ENCODE results near the gene CCDC197.

Gene CCDC197

DNA sequence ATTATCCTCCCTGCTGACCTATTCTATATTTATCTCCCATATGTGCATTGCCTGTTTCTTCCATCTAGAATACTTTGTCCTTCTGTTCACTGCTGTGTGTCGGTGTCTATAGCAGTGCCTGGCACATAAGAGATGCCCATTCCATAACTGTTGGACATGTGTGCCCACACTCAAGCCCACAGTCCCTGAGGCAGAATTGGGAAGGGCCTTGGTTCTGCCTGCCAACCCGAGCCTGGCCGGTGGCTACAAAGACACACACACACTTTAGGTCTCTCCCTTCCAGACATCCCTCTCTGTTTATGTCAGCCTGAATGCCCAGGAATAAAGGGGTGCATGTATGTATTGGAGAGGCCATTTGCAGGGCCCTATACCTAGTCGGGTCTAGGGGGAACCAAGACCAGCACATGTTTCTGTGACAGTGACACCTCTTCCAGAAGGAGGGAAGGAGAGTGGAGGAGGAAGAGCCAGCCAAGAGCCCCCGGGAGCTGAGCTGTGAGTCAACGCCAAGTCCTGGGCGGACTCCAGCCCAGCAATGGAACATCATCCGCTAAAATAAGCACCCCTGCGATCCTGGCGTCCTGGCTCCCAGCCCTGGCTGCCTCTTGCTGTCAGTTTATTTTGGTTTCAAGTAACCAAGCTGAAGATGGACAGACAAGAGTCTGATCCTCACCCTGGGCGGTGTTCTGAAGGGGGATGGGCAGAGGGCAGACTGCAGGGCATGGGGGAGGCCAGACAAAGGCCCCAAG is 16.5 kb upstream of the CCDC197 start:
- DNase-seq: no peak

DNA sequence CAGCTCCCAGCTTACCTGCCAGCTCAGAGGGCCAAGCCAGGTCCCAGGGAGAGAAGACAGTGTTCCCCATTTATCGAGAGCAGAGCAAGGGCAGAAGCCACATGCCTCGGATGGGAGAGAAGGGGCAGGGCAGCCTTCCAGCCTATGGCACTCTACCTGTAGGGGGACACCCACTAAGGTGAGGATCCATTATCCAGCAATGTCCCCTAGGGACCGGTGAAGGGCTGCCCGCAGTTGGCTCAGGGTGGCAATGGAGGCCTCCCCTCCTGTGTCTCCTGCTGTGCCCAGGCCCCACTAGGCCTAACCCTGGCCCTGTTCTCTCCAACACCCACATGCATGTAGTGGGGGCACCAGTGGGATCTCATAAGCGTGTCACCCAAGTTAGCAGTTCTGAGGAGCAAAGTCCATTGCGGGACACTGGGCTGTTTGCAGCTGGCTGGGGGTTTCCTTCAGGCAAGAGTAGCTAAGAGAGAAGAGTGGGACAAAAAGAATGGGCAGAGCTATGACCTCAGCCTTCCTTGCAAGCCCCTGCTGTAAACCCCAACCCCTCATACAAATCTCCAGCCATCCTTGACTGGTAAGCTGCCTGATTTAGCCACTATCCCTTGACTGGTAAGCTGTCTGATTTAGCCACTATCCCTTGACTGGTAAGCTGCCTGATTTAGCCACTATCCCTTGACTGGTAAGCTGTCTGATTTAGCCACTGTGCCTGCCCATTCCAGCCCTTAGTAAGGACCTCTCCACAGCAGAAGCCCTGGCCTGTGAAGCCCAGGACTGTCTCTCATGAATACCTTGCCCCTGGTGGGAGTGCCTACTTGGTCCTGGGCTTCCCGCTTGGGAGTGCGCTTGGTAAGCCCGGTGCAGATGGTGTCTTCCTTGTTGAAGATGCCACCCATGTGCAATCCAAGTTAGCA is 15.5 kb upstream of the CCDC197 start:
- no peak for DNase-seq

DNA sequence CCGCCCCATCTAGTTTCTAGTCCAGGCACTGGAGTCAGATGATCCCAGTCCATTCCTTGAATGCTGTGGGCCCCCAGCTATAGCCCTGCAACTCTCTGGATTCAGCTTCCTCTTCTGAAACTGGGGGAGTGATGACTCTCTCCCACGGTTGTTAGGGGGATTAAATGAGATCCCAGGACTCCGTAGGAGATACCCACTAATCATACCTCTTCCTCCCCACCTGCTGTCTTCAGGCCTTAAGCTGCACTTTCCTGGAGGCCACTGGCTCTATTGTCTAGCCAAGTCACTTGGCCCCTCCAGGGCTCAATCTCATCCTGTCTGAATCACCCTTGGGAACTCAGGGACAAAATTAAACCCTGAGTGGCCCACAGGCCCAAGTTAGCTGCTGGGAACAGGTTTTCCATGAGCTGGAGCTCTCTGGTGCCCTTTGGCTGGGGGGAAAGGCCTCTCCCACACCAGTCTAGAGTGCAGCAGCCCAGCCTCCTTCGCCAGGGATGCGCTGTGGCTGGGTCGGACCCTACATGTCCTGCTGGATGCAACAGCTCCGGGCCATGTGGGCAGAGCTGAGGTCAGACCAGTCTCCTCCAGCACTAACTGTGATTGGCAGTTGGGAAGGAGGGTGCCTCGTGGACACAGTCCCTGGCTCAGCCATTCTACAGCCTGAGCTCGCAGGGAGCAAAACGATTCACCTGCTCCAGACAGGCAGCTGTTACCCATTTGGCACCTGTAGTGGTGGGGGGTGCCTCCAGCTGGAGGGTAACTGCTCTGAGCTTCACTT is 14.7 kb upstream of the CCDC197 start:
- DNase-seq: no peak

DNA sequence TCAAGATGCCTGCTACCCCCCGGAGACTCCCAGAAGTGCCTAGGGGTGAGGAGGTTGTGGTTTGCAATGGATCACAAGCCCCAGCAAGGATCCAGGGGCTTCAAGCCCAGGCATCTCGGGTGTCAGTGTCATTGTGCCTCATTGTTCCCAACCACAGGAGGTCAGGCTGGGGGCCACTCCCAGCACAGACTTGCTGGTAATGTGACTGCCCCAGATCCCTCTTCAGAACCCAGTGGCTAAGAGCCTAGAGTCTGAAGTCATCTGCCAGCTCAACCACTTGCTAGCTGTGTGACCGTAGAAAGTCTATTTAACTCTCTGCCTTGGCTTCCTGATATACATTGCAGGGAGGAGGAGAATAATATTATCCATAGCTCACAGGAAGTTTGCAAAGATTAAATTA is 13.0 kb upstream of the CCDC197 start:
- DNase-seq: no peak

DNA sequence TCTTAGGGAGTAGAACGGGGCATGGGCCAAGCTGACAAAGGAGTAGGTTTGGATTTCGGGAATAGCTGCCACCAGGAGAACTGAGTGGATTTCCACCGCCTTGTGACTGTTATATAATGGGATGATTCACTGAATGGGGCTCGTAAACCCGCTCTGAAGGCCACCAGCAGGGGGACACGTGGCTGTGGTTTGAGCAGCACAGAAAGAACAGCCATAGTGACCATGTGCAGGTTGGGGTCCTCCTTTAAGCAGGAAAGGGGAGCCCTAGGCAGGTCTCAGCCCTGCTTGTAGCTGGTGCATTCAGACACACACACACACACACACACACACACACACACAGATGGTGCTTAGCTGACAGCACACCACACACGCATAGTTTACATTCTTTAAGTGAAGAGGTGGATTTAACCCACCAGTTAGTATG is 12.1 kb upstream of the CCDC197 start:
- no peak for DNase-seq

DNA sequence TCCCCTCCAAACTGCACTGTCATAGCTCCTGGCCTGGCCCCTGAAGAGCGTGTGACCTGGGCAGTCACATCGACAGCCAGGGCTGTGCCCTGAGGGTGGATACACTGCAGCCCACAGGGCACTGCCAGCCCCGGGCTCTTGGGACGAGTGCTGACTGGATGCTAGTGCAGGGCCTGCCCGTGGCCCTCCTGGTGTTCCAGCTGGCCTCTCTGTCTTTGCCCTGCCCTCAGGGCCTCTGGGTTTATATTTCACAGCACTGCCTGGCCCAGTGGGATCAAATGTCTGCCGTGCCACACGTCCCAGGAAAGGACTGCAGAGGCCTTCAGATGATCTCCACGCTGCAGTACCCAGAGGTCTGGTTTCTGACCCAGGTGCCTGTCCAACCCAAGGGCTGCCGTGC is 10.1 kb upstream of the CCDC197 start:
- no peak for DNase-seq

DNA sequence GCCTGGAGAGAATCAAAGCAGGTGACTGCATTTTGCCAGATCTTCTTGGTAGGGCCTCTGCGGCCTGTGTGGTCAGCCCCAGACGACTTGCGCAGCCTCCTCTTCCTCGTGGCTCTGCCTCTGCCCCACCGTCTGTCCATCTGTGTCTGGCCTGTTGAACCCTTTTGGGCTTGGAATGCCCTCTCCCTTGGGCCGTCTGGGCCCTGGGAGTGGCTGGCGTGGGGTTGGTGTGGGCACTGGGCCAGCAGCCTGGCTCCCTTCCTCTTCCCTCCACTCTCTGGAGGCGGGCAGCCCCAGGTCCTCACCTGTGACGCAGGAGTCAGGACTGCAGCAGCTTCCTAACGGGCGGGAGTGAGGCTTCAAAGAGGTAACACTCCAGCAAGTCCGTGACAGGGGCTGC is 9.7 kb upstream of the CCDC197 start:
- no peak for DNase-seq

DNA sequence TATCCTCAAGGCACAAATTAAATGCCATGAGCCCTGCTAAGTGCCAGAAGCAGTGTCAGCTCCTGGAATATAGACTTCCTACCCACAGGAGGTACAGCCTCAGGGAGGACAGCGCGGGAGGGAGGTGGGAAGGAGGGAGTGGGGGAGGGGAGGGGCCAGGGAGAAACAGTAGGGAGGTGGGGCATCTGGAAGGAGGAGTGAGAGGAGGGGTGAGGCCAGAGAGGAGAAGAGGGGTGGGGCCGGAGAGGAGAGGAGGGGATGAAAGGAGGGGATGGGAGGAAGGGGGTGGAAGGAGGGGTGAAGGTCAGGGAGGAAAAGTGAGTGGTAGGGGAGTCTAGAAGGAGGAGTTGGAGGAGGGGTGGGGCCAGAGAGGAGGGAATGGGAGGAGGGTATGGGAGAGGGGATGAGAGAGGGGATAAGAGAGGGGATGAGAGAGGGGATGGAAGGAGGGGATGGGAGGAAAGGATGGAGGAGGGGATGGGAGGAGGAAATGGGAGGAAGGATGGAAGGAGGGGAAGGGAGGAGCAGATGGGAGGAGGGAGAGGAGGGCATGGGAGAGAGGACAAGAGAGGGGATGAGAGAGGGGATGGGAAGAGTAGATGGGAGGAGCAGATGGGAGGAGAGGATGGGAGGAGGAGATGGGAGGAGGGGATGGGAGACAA is 9.2 kb upstream of the CCDC197 start:
- no peak for DNase-seq

DNA sequence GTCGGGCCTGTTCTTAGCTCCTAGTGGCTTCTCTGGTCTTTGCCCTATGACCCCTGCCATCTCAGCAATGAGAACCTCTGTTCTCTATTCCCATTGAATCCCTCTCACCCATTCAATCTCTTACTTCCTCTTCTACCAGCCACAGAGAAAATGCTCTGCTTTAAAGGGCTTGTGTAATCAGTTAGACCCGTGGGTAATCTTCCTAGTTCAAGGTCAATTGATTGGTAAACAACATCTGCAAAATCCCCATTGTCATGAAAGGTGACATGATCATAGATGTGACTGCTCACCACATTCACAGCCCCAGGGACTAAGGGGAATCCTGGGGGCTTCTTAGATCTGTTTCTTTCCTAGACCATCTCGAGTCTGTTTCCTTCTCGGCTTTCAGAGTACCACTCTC is 7.2 kb upstream of the CCDC197 start:
- DNase-seq: no peak

DNA sequence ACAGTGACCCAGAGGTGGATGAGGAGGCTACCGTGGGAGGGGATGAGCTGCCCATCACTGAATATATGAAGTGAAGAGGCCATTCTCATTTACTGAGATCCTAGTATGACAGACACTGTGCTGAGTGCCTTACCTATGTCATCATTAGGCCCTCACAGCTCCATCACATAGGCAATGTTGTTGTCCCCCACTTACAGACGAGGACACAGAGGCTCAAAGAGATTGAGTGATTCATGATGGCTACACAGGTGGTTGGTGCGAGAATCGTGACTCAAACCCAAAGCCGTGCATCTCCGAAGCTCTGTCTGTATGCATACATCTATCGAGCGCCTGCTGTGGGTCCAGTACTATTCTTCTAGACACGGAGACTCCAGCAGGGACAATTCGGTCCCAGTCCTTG is 5.9 kb upstream of the CCDC197 start:
- no peak for DNase-seq

DNA sequence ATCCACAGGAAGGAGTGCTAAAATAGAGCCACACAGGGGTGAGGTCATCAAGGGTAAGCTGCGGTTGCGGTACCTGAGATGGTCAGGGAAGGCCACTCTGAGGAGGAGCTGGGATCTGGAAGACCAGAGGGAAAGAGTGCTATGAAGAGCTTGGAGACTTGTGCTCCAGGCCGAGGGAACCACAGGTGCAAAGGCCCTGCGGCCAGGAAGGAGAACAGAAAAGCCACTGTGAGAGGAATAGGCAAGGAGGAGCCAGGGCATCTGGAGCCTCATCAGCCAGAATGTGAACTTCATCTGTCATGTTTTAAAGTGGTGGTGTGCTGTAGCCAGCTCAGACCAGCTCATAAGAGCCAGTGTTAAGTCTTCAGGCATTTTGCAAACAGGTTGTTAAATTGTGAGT is 5.5 kb upstream of the CCDC197 start:
- DNase-seq: no peak

DNA sequence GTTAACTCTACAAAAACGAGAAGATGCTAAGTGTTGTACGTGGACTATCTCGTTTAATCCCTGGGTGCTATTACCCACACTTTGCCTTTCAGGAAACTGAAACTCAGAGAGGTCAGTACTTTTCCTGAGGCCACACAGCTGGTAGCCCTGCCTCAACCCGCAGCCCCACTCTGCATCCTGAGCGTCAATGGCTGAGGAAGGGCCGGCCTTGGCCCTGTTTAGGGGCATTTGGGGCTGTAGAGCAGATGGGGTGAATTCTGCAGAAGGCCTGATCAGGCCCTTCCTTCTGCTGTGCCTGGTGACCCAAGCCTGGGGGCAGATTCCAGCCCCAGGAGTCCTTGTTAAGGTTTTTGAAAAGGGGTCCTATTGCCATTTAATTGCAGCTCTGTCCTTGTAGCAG is 3.7 kb upstream of the CCDC197 start:
- DNase-seq: no peak

DNA sequence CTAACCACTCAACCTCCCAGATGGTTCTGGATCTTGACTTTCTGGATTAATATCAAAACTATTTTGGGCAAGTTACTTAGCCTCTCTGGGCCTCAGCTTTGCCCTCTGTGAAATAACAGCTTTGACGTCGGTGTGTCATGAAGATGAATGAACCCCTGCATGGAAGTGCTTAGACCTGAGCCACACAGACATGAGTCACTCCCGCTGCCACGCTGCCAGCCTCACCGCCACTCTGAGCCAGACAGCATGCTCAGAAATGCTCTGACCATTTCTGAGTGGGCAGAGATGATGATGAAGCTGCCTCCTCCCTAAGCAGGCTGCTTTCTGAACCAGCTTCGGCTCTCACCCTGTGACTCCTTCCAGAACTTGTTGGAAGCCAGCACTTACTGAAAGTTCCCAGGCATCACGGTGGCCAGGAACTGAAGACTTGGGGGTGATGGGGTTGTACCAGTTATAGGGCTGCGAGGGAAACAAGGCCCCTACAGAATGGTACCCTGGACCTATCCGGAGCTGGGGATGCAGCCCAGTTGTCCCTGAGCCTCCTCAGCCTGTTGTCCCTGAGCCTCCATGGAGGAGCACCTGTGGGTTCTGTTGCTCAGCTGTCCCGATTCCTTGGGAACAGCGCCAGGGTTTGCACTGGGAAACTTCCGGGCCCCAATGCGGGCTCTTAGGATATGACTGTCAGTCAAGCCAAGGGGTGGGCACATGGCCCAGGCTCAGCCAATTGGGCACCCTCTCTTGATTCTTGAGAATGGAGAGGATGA is 2.0 kb upstream of the CCDC197 start:
- DNase-seq: no peak

DNA sequence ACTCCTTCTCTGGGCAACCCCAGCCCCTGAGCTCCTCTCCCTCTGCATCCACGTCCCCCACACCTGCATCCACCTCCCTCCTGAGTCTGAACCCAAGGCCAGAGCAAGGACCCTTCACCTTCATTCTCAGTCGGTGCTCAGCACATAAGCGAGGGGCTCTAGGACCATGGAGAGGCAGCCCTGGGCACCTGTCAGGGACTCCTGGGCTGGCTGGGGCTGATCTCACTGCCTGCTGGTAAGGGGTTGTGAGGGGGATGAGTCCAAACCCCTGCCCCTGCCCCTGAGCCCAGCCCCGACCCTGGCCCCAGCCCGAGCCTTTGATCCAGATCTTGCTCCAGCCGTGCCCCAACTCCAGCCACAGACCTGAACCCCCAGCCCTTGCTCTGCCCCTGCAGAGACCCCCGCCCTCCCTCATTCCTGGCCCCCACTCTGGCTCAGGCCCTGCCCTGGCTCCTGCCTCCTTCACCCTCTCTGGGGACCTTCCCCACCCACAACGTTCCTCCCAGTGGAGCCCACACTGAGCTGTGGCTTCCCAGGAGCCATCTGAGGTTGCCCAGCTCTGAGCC is 888 bp upstream of the CCDC197 start:
- DNase-seq: no peak

DNA sequence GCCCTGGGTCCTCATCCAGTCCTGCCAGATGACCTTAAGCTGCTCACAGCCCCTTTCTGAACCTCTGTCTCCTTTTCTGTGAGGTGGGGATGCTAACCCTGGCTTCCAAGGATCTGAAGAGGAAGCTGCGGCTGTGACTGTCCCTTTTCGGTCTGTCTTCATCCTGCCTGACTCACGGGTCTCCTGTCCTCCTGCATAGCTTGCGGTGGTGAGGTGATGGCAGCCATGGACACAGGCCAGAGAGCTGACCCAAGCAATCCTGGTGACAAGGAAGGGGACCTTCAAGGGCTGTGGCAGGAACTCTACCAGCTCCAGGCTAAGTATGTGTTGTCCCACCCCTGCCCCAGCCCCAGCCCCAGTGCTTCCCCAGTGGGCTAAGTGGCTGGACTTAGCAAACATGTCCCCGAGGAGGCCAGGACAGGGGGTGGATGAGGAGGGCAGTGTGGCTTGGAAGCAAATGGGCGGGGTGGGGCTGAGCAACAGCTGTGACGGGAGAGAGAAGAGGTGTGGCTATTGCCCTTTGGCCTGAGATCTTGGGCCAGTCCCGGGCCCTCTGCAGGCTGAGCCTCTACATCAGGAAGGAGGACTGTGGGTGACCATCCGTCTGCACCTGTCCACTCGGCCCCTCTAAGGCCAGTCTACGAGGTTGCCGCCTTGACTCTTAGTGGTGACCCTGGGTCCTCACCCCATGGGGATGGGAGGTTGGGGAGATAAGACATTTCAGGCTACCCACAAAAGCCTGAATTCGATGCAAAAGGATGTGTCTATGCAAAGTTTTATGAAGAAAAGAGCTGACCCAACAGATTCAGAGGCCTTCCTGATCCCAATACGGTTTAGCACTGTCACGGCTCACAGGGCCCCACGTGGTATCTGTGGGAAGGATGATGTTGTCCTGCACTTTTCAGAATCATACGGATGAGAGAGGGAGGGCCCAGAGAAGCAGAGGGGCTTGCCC is 1.1 kb downstream of the CCDC197 start:
- no peak for DNase-seq

DNA sequence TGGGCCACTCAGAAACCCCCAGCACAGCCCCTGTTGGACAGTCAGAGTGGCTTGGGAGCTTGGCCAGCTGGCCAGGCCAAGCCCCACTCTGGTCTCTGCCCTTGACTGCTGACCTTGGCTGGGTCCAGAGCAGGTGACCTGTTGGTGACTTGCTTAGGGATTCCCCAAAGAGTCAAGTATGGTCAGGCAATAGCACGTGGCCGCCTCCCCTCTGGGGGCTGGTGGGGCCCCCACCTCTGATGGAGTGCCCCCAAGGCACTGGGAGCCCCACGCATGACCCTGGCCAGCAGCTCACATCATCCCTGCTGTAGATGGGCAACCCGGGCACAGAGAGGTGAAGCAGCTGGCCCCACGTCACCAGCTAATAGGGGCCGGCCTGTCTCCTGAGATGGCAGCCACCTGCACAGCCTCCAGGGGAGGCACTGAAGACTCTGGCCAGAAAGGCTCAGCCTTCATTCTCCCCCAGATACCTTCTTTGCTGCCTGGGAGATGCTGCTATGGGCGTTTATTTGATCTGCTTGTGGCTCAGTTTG is 1.8 kb downstream of the CCDC197 start:
- no peak for DNase-seq

DNA sequence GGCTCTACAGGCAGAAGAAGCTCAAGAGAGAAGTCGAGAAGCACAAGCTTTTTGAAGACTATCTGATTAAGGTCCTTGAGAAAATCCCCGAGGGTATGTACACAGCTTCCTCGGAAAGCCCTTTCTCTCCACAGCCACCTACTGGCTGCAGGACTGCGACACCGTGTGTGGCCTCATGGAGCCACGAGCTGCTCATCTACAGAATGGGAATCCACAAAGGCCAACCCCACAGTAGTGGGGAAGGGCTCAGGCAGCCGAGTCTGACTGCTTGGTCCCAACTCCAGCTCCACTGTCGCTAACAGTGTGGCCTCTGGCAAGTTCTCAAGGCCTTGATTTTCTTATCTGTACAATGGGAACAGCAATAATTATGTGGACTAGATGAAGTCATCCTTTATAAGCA is 2.5 kb downstream of the CCDC197 start:
- DNase-seq: no peak

DNA sequence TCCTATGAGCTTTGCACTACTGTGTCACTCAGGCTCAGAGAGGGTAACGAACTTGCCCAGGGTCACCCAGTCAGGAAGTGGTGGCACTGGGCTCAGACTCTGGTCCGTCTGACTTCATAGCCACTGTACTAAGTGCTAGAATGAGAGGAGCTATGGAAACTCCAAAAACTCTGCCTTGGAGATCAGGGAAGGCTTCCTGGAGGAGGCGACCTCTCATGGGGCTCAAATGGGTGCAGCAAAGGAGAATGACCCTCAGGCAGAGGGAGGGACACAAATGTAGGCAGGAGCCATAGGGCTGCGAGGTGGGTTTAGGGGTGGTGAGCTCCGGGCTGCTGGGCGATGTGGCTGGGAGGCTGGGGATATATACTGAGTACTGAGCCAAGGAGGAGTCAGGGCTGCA is 3.2 kb downstream of the CCDC197 start:
- DNase-seq: no peak

DNA sequence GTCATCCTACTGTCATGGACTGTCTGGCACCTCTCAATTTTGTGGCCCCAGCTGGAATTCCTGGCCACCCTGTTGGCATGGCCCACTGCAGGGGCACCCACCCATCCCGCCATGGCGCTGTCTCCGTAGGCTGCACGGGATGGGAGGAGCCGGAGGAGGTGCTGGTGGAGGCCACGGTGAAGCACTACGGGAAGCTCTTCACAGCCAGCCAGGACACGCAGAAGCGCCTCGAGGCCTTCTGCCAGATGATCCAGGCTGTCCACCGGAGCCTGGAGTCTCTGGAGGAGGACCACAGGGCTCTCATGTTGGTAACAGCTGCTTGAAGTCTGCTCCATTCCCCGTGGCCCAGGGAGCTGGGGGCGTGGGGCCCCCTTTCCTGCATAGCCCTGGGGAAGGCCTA is 3.9 kb downstream of the CCDC197 start:
- no peak for DNase-seq

All from GDM1 (cell line).